HepG2 (cell line): ENCODE results near the gene GLIS1. TPM values are rescaled to one million over a fixed set of nuclear protein-coding genes. Genes with fewer than 3 reads are reported as not detected.
A peak's percentile ranks its signal among the peaks of the same experiment; 100 is the strongest.

Experiments
- ATAC-seq: fragments of 200-7000 bp; cut with Tn5 transposase; 3 replicates; pipeline ENCODE4 v1.9.1; 2020; ENCODE audit warnings: mild to moderate bottlenecking, moderate library complexity
- BruUV-seq: library from RNA; stranded (reverse); fragments of 400-500 nt; replicated peaks from 2 replicates; lab custom pipeline; 2021; lab: Mats Ljungman, UMichigan
- CTCF ChIA-PET: fragments of 300-600 bp; formaldehyde crosslinking; extraction: SDS; loops from one replicate; lab custom pipeline; 2021; ENCODE audit warnings: low total read pairs, inconsistent platforms, low intra/inter-chr PET ratio; lab: Yijun Ruan, JAX
- POLR2A ChIA-PET: fragments of 350-600 bp; sonication (Branson Sonifier 250); formaldehyde crosslinking; loops from one replicate; lab custom pipeline; 2020; ENCODE audit warnings: antibody characterized with exemption, inconsistent platforms; lab: Yijun Ruan, JAX
- DNase-seq: peaks from one replicate; pipeline ENCODE4 v3.0.0-alpha.2; 2015; ENCODE audit warnings: low spot score
- FAIRE-seq: peaks from 3 replicates; lab custom pipeline; 2011; peaks lifted over from hg19 to GRCh38; lab: Jason Lieb, UNC
- H2AFZ ChIP-seq: one replicate; pipeline ENCODE4 v1.6.1; 2011; ENCODE audit warnings: low read length, inconsistent platforms
- H3K27ac ChIP-seq: fragments of 300-600 bp; 3 replicates; pipeline ENCODE4 v1.8.0; 2011; ENCODE audit warnings: mixed run types, mild to moderate bottlenecking, mixed read lengths, low read length, inconsistent platforms; ENCODE audit not compliant: insufficient read depth; ENCODE audit errors: extremely low read length
- H3K27me3 ChIP-seq, 2 experiments: fragments of 200-600 bp in 1 of 2; 2 replicates in 1 of 2; 3 replicates in 1 of 2; pipeline versions ENCODE4 v1.6.0 to v1.8.0; 2011; ENCODE audit warnings: low read length in 2 of 2, mild to moderate bottlenecking in 2 of 2, moderate library complexity in 2 of 2, inconsistent platforms in 1 of 2; ENCODE audit not compliant: insufficient read depth in 2 of 2, control insufficient read depth in 1 of 2
- H3K36me3 ChIP-seq, 2 experiments: fragments of 200-600 bp in 1 of 2; replicated peaks in 1 of 2; 2 replicates in 1 of 2; 3 replicates in 1 of 2; pipeline versions ENCODE4 v1.5.1 to v1.8.0; 2011; ENCODE audit warnings: low read length in 2 of 2, inconsistent platforms in 1 of 2; ENCODE audit not compliant: insufficient read depth in 2 of 2, control insufficient read depth in 1 of 2
- H3K4me1 ChIP-seq: 2 replicates; pipeline ENCODE4 v1.5.1; 2012; ENCODE audit warnings: low read length, inconsistent platforms; ENCODE audit not compliant: insufficient read depth
- H3K4me2 ChIP-seq: 2 replicates; pipeline ENCODE4 v1.6.0; 2011; ENCODE audit warnings: low read depth, low read length, inconsistent platforms
- H3K4me3 ChIP-seq, 3 experiments: fragments of 200-600 bp in 1 of 3; sonication (generic), shearing (Covaris generic) in 1 of 3; replicated peaks in 1 of 3; 2 replicates each; pipeline ENCODE4 v1.5.1; 2011 to 2016; ENCODE audit warnings: low read length in 3 of 3, inconsistent platforms in 2 of 3, low read depth in 2 of 3, mild to moderate bottlenecking in 2 of 3, control low read depth in 1 of 3, mixed read lengths in 1 of 3; ENCODE audit not compliant: insufficient read depth in 1 of 3
- H3K79me2 ChIP-seq: one replicate; pipeline ENCODE4 v1.6.1; 2011; ENCODE audit warnings: low read length, inconsistent platforms; ENCODE audit not compliant: insufficient read depth
- H3K9ac ChIP-seq: 2 replicates; pipeline ENCODE4 v1.6.0; 2011; ENCODE audit warnings: mild to moderate bottlenecking, low read depth, low read length, inconsistent platforms; ENCODE audit not compliant: insufficient read depth
- H3K9me3 ChIP-seq: 2 replicates; pipeline ENCODE4 v1.5.1; 2012; ENCODE audit warnings: mild to moderate bottlenecking, low read length
- H4K20me1 ChIP-seq: 2 replicates; pipeline ENCODE4 v1.6.0; 2011; ENCODE audit warnings: inconsistent platforms, mild to moderate bottlenecking, low read length, moderate library complexity; ENCODE audit not compliant: insufficient read depth
- GATAD2A ChIP-seq: IDR thresholded peaks from 2 replicates; pipeline ENCODE4 v1.6.1; 2016
- MAFF ChIP-seq: IDR thresholded peaks from 2 replicates; pipeline ENCODE4 v1.6.1; 2011; ENCODE audit warnings: low read depth, low read length, improper control_type of control experiment
- MAFK ChIP-seq, 2 experiments: IDR thresholded peaks in 1 of 2; conservative IDR thresholded peaks in 1 of 2; 2 replicates each; pipeline ENCODE4 v1.6.1; 2011; ENCODE audit warnings: improper control_type of control experiment in 2 of 2, low read length in 2 of 2
- MZF1 ChIP-seq: sonication (generic); formaldehyde crosslinking; IDR thresholded peaks from 2 replicates; pipeline ENCODE4 v1.8.1; 2023; ENCODE audit warnings: mild to moderate bottlenecking, missing genetic modification reagents, borderline replicate concordance
- SNAPC2 ChIP-seq: sonication (generic); formaldehyde crosslinking; IDR thresholded peaks from 2 replicates; pipeline ENCODE4 v1.8.1; 2022; ENCODE audit warnings: mild to moderate bottlenecking, missing genetic modification reagents
- SNAPC4 ChIP-seq: sonication (generic); formaldehyde crosslinking; IDR thresholded peaks from 2 replicates; pipeline ENCODE4 v1.4.0; 2020; ENCODE audit warnings: mild to moderate bottlenecking, missing genetic modification reagents
- ZKSCAN1 ChIP-seq: fragments of 150-350 bp; IDR thresholded peaks from 2 replicates; pipeline ENCODE4 v1.6.1; 2014; ENCODE audit warnings: low read length
- ZNF234 ChIP-seq: sonication (generic); formaldehyde crosslinking; conservative IDR thresholded peaks from 2 replicates; pipeline ENCODE4 v1.5.1; 2020; ENCODE audit warnings: mild to moderate bottlenecking, missing genetic modification reagents
- ZNF468 ChIP-seq: sonication (generic); formaldehyde crosslinking; IDR thresholded peaks from 2 replicates; pipeline ENCODE4 v1.8.0; 2022; ENCODE audit warnings: mild to moderate bottlenecking, moderate library complexity, missing genetic modification reagents
- ZNF562 ChIP-seq: sonication (generic); formaldehyde crosslinking; IDR thresholded peaks from 2 replicates; pipeline ENCODE4 v1.8.0; 2022; ENCODE audit warnings: missing genetic modification reagents, borderline replicate concordance
- ZNF577 ChIP-seq: sonication (generic); formaldehyde crosslinking; IDR thresholded peaks from 2 replicates; pipeline ENCODE4 v1.4.0; 2020; ENCODE audit warnings: mild to moderate bottlenecking, low read depth, missing genetic modification reagents, borderline replicate concordance
- ZNF598 ChIP-seq: sonication (generic); formaldehyde crosslinking; IDR thresholded peaks from 2 replicates; pipeline ENCODE4 v1.5.1; 2020; ENCODE audit warnings: mild to moderate bottlenecking, missing genetic modification reagents, borderline replicate concordance
- ZNF724P ChIP-seq: sonication (generic); formaldehyde crosslinking; IDR thresholded peaks from 2 replicates; pipeline ENCODE4 v1.8.0; 2022; ENCODE audit warnings: missing genetic modification reagents, borderline replicate concordance
- ZSCAN31 ChIP-seq: sonication (generic); formaldehyde crosslinking; IDR thresholded peaks from 2 replicates; pipeline ENCODE4 v1.5.0; 2020; ENCODE audit warnings: low read depth, mild to moderate bottlenecking, missing genetic modification reagents
- WGBS: methylation state at CpG from one replicate; pipeline ENCODE4 v1.1.6; 2017; ENCODE audit warnings: low lambda C conversion rate; 5-methylcytosine and 5-hydroxymethylcytosine counted together
- in situ Hi-C: cut with HindIII; loops from 2 replicates; pipeline ENCODE4 v1.10.0; 2017; ENCODE audit warnings: low pct_unique_long_range_greater_than_20kb; ENCODE audit not compliant: extremely low pct_ligation_motif_present
- intact Hi-C: fragments of 100-400 bp; cut with micrococcal nuclease; formaldehyde crosslinking; loops from one replicate; pipeline ENCODE4 v1.10.0; 2022; ENCODE audit not compliant: unreplicated experiment
- polyA plus RNA-seq, 8 experiments: library from polyadenylated mRNA; depleted of rRNA in 3 of 8; stranded (reverse) in 7 of 8; unstranded in 1 of 8; fragments of >200 nt; fragmentation: Illumina TruSeq in 4 of 8; extraction: Trizol in 4 of 8; gene quantifications; 2 replicates each; pipeline versions ENCODE4 v1.2.1 to v1.2.3, GENCODE V29; 2011 to 2016; ENCODE audit warnings: low read depth in 4 of 8, missing spikeins in 1 of 8, mixed read lengths in 1 of 8; ENCODE audit not compliant: insufficient read depth in 1 of 8
- total RNA-seq, 5 experiments: library from RNA; depleted of rRNA; stranded (reverse); fragments of >200 nt; fragmentation: Illumina TruSeq; extraction: Trizol; gene quantifications; 2 replicates each; pipeline ENCODE4 v1.2.3, GENCODE V29; 2016; ENCODE audit warnings: low read depth in 1 of 5

Gene GLIS1
- total and polyA plus RNA-seq, 2 of the 13 experiments (the other 11 are each of a cell fraction or from before 2014, with no cell fraction given), result 0.03 TPM; not detected in 1

GRCh38 chr1:53769184-53769583 lies 30.2 kb upstream of the GLIS1 start:
- Histone ChIP-seq H3K4me1 (no peaks in the 10 kb centered on the region), H3K36me3 (peaks cover 11 to 48% of the 10 kb centered on the region in 2 experiments), H3K27me3 (no peaks in the 10 kb centered on the region), H2AFZ (no peak overlapping the region), H3K9me3 (no peaks in the 10 kb centered on the region), H3K4me2 (no peak overlapping the region), H3K4me3 (no peak overlapping the region), H3K27ac (no peak overlapping the region), H3K79me2 (no peaks in the 10 kb centered on the region), H3K9ac (no peak overlapping the region), H4K20me1 (no peaks in the 10 kb centered on the region; the same call in 1 of the 2 replicates)
- CTCF ChIA-PET, result no interaction called here
- intact Hi-C loops (no loop called here), in situ Hi-C loops (no loop called here)
- FAIRE-seq, result no peak
- BruUV-seq, result no TSS peak
- DNase-seq, result no peak
- TF ChIP-seq GATAD2A (CRISPR knock-in tag) (no peak), SNAPC2 (no peak), SNAPC4 (CRISPR knock-in tag) (no peak), ZNF468 (CRISPR knock-in tag) (no peak), MZF1 (CRISPR knock-in tag) (no peak), MAFK (conservative IDR thresholded peaks at IDR 0.05 in 1 of 2, IDR thresholded peaks at IDR 0.05 in 1 of 2; ENCODE audit: low read length in 2 of 2) (peak in 1 of 2 experiments; percentile 40; a peak in 1 of 4 replicates), ZNF577 (CRISPR knock-in tag) (no peak), ZNF562 (CRISPR knock-in tag) (no peak), ZNF598 (CRISPR knock-in tag) (no peak), ZKSCAN1 (no peak), ZNF724P (CRISPR knock-in tag) (no peak), ZSCAN31 (CRISPR knock-in tag) (no peak), ZNF234 (CRISPR knock-in tag) (no peak), MAFF (peak; percentile 25; the same call in 1 of the 2 replicates)
- WGBS, result 93% methylated on average over 1 of the region's 1 CpG
- POLR2A ChIA-PET, result no interaction called here
- no peak for ATAC-seq
